ENCODE results near the gene TENT4B.
A peak's percentile ranks its signal among the peaks of the same experiment; 100 is the strongest.
"Not testable (repeated sequence)": the region's sequence is repeated elsewhere in the genome, so short reads cannot be mapped to it uniquely, and the experiment has no call there.

TENT4B gene

GRCh38 chr16:50152807-50153595 is at the start of gene TENT4B:
Gene TENT4B, plus strand, starts transcription at chr16:50153306. Its CDS starts 316 bp downstream, at chr16:50153622.
- peak; percentile 88 for DNase-seq (ENCODE audit: low spot score)

DNA sequence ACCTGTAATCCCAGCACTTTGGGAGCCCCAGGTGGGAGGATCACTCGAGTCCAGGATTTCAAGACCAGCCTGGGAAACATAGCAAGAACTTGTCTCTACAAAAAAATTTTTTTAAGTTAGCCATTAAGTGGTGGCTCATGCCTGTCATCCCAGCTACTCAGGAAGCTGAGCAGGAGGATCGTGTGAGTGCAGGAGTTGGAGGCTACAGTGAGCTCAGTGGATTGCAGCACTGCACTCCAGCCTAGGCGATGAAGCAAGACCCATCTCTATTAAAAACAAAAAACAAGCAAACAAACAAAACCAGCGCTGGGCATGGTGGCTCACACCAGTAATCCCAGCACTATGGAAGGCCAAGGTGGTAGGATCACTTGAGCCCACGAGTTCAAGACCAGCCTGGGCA is 49.3 kb upstream of the TENT4B start:
- DNase-seq (ENCODE audit: low spot score) = no peak

DNA sequence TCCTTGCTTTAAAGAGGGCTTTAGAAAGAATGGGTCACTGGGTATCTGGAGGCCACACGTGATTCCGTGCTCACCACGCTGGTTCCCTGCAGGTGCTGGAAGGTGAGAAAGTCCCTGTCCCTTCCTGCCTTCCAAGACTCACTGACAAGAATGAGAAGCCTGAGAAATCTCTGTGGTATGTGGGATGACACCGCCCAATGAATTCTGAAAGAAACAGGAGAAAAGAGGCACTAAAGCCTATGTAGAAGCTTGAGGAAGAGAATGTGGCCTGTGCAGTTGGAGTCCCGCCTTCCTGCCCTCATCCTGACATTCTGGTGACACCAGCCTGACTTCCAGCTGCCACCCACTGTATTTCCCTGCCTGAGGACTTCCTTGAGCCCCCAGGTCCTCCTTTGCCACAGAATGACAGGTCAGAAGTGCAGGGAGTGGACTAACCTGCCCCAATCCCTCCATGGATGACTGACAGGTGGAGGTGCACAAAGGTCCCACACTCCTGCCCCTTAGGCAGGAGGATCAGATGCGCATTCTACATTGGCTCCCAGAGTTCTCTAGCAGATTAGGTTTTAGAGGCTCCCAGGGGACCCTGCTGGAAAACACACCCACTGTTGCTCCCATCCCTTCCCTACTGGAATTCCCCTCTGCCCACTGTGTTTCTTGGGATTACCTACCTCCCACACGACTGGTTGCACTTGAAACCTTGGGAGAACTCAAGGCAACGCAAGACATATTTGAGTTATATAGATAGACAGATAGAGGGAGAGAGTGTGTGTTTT is 38.6 kb upstream of the TENT4B start:
- no peak for DNase-seq (ENCODE audit: low spot score)

DNA sequence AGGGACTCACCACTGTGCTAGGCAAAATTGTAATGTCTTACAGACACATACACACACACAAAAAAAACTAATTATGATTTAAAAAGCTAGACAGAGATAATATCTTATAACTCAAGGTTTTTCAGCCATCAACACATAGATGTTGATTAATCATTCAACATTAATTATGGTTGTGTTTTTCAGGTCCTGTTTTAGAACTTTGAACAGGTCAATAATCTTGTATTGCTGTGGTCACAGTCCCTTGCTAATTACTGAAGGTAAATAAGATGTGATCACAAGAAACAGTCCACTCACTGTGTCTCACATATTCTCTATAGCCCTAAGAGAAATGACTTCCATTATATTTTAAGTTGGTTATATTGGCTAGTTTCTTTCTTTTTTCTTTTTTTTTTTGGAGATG is 32.4 kb upstream of the TENT4B start:
- no peak for DNase-seq (ENCODE audit: low spot score)

DNA sequence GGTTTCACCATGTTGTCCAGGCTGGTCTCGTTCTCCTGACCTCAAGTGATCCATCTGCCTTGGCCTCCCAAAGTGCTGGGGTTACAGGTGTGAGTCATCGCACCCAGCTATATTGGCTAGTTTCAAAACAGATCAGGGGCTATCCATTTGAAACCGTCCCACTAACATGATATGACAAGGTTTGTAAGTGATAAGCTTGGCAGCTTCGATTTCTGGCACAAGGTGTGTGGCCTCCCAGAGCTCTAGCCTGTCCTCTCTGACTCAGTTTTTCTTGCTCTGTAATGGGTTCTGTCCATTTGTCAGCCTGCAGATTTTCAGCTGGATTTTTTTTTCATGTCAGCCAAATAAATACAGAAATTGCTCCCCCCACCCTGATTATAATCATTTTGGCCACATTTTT is 31.8 kb upstream of the TENT4B start:
- DNase-seq (ENCODE audit: low spot score) = peak; percentile 65

DNA sequence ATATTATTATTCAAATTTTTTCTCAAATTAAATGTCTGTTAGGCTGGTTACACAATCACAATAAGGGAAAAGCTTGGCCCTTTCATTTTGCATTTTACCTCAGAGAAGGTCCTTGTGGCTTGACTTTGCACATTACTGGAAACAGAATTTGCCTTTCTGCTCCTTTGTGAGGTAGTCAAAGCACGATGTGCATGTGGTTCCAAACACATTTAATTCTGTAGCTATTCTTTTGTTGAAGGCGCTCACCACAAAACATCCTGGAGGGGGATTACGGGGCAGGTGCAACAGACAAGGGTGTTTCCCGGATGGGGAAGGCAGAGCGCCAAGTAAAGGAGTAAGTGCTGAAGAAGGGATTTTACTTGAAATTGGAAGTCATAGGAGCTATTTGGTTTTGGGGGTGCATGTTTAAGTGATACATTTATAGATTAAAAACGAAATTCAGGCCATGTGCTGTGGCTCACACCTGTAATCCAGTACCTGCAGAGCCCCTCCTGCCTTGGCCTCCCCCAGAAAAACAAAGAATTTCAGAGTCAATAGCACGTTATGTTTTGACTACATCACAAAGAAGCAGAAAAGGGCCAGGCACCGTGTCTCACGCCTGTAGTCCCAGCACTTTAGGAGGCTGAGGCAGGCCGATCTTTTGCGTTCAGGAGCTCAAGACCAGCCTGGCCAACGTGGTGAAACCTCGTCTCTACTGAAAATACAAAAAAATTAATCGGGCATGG is 31.2 kb upstream of the TENT4B start:
- peak; percentile 84 for DNase-seq (ENCODE audit: low spot score)

GRCh38 chr16:50123417-50123816 is 29.7 kb upstream of the TENT4B start:
- DNase-seq (ENCODE audit: low spot score) = no peak

DNA sequence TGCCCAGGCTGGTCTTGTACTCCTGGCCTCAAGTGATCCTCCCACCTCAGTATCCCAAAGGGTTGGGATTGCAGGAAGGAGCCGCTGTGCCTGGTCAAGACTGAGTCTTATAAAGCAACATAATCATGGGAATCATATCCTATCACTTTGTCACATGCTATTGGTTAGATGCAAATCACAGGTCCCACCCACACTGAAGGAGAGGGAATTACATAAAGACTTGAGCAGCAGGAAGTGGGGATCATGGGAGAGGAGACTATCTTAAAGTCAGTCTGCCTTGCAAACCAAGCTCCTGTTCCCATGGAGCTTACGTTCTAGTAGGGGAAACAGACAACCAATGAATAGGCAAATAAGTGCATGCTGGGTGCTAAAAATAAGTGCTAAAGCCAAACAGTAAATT is 28.3 kb upstream of the TENT4B start:
- no peak for DNase-seq (ENCODE audit: low spot score)

DNA sequence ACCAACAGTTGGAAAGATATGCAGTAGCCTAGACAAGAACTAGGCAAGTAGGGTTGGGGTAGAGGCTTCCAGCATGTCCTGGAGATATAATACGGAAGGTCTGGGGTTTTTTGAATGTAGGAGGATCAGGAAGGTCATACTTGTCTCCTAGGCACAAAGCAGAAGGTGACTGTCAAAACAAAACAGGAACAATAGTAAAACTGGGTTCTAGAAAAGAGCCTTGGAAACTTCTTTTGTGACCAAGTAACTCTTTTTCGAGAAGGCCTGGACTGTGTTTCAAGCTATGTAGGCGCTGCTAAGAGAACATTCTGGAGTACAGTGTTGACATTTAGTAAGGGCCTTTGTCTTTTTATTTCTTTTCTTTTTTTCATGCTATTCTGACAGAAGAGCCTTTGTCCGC is 26.9 kb upstream of the TENT4B start:
- no peak for DNase-seq (ENCODE audit: low spot score)

DNA sequence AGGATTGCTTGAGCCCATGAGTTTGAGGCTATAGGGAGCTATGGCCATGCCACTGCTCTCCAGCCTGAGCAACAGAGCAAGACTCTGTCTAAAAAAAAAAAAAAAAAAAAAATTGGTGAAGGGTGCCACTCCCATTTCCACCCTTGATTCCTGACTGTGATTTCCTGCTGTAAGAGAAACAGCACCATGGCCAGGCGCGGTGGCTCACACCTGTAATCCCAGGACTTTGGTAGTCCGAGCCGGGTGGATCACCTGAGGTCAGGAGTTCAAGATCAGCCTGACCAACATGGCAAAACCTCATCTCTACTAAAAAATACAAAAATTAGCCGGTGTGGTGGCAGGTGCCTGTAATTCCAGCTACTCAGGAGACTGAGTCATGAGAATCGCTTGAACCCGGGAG is 20.5 kb upstream of the TENT4B start:
- not testable (repeated sequence) for DNase-seq (ENCODE audit: low spot score)

DNA sequence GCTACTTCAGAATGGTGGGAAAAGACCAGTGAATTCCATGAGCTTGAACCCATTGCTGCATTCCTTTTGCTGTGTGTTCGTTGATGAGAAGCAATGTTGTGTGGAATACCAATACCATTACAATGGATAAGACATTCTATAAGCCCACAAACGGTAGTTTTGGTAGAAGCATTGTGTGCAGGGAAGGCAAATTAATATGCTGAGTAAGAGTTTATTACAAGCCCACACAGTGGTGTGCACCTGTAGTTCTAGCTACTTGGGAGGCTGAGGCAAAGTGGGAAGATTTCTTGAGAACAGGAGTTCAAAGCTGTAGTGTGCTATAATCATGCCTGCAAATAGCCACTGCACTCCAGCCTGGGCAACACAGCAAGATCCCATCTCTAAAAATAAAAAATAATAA is 19.9 kb upstream of the TENT4B start:
- no peak for DNase-seq (ENCODE audit: low spot score)

- no peak for DNase-seq (ENCODE audit: low spot score)
Measured at GRCh38 chr16:50136399-50136798, 16.7 kb upstream of the TENT4B start.

DNA sequence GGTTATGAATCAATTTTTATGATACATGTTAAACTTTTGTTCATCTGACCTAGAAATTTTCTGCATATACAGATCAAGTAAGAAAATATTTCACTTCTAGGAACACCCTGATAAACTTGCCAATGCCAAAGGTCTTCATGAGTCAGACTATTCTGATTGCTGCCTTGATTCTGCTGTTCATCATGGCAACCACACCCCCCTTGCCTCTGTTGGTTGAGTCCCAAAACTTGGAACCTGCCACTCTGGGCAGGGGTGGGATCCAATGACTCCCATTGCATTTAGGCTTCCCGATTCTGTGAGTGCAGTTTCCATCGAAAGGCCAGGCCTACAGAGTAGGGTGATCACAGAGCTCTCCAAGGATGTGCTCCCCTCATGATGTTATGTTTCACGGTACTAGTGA is 15.8 kb upstream of the TENT4B start:
- DNase-seq (ENCODE audit: low spot score) = no peak

DNA sequence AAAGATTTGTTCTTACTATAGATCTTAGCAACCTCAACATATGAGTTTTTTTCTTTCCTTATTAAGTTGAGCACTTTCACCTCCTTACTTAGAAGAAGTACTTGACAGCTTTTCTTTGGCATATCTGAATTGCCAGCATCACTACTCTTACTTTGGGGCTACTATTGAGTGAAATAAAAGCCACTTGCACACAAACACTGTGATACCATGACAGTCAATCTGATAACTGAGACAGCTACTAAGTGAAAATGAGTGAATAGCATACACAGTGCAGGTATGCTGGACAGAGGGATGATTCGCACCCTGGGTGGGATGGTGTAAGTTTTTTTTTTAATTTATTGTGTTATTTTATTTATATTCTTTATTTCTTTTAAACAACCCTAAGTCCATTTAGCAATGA is 13.5 kb upstream of the TENT4B start:
- DNase-seq (ENCODE audit: low spot score) = no peak

DNA sequence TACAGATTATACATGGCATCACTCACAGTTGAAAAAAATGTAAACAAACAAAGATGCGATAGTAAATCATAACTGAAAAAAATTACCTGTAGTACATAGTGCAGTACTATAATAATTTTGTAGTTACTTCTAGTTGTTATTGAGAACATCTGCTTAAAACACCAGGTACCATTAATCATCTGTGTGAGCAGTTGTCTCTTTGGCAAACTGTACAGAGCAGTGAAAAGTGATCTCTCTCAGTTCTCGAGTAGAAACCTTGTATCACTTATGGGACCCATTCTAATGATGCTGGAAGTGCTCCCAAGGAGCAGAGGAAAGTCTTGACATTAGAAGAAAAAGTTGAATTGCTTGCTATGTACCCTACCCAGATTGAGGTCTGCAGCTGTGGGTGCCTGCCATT is 8.9 kb upstream of the TENT4B start:
- DNase-seq (ENCODE audit: low spot score) = no peak

- DNase-seq (ENCODE audit: low spot score) = no peak
Measured at GRCh38 chr16:50146479-50147435, 6.3 kb upstream of the TENT4B start.

- DNase-seq (ENCODE audit: low spot score) = no peak
Measured at GRCh38 chr16:50151322-50151721, 1.8 kb upstream of the TENT4B start.

GRCh38 chr16:50151756-50152155 is 1.4 kb upstream of the TENT4B start:
- DNase-seq (ENCODE audit: low spot score) = peak; percentile 40

- DNase-seq (ENCODE audit: low spot score) = peak; percentile 92
Measured at GRCh38 chr16:50152351-50152806, 727 bp upstream of the TENT4B start.

DNA sequence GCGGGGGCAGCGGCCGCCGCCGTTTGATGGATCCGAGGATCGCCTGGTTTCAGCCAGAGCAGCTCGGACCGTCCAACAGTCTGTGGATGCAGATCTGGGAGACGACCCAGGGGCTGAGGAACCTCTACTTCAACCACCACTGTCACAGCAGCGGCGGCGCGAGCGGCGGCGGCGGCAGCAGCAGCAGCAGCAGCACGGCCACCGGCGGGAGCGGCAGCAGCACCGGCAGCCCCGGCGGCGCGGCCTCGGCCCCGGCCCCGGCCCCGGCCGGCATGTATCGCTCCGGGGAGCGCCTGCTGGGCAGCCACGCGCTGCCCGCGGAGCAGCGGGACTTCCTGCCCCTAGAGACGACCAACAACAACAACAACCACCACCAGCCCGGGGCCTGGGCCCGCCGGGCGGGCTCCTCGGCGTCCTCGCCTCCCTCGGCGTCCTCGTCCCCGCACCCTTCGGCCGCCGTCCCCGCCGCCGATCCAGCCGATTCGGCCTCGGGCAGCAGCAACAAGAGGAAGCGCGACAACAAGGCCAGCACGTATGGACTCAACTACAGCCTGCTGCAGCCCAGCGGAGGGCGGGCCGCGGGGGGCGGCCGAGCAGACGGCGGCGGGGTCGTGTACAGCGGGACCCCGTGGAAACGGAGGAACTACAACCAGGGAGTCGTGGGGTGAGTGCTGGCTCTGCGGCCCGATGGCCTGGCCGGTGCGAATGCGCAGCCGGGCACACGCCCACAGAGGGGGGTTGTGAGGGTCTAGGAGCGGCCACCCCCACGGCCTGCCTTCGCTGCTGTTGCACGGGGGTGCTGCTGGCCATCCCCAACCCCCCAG is 702 bp downstream of the TENT4B start:
- peak; percentile 35 for DNase-seq (ENCODE audit: low spot score)

Measured in activated CD4-positive, alpha-beta T cell treated with anti-CD3 and anti-CD28 coated beads, Interleukin-2, Interleukin-4, amounts not matched to agents 100 ng/mL and 50 ng/mL, durations not matched to agents 16 hours and 8 hours (primary cell).